B cell (primary cell): Measurements from ENCODE around the gene SYNJ2.

Experiments
- CTCF ChIP-seq: fragments of 200-600 bp; IDR thresholded peaks from one replicate; pipeline ENCODE4 v1.8.0; 2022; ENCODE audit warnings: antibody characterized with exemption, mild to moderate bottlenecking
- EZH2 ChIP-seq: IDR thresholded peaks from 2 replicates; pipeline ENCODE4 v1.6.1; 2012; ENCODE audit warnings: borderline replicate concordance, low read depth, mild to moderate bottlenecking, moderate library complexity, low read length; ENCODE audit not compliant: insufficient read depth, poor library complexity, severe bottlenecking

- no peak for TF ChIP-seq CTCF
- TF ChIP-seq EZH2 = no peak
These were observed 57.5 kb downstream of the SYNJ2 start for GRCh38 chr6:158039178-158039557.
